IMR-90 (cell line): Measurements from ENCODE around the gene PDE5A. TPM values are rescaled to one million over a fixed set of nuclear protein-coding genes. Genes with fewer than 3 reads are reported as not detected.

Experiments
- ATAC-seq: fragments of 200-7000 bp; cut with Tn5 transposase; 2 replicates; pipeline ENCODE4 v1.9.1; 2020; ENCODE audit warnings: low read depth, mild to moderate bottlenecking, moderate library complexity
- BruUV-seq: library from RNA; stranded (reverse); fragments of 400-500 nt; replicated peaks from 2 replicates; lab custom pipeline; 2021; lab: Mats Ljungman, UMichigan
- CTCF ChIA-PET: fragments of 300-600 bp; formaldehyde crosslinking; extraction: SDS; loops from one replicate; lab custom pipeline; 2021; ENCODE audit warnings: antibody characterized with exemption; lab: Yijun Ruan, JAX
- POLR2A ChIA-PET: fragments of 300-600 bp; sonication (Branson Sonifier 250); formaldehyde crosslinking; loops from one replicate; lab custom pipeline; 2022; ENCODE audit warnings: antibody characterized with exemption; ENCODE audit not compliant: unreplicated experiment; lab: Charles Lee
- DNase-seq: peaks from one replicate; pipeline ENCODE4 v3.0.0; 2013
- H2AFZ ChIP-seq: replicated peaks from 2 replicates; pipeline ENCODE3; 2013; ENCODE audit warnings: low read length, mild to moderate bottlenecking; ENCODE audit not compliant: poor library complexity
- H2AK5ac ChIP-seq: 2 replicates; pipeline ENCODE4 v1.6.1; 2013; ENCODE audit warnings: low read depth, low read length, inconsistent platforms
- H2AK9ac ChIP-seq: replicated peaks from 2 replicates; pipeline ENCODE3; 2013; ENCODE audit warnings: mild to moderate bottlenecking, low read depth, low read length, moderate library complexity; ENCODE audit not compliant: poor library complexity
- H2BK120ac ChIP-seq: 2 replicates; pipeline ENCODE4 v1.6.1; 2013; ENCODE audit warnings: low read depth, low read length, inconsistent platforms
- H2BK15ac ChIP-seq: 3 replicates; pipeline ENCODE4 v1.6.1; 2013; ENCODE audit warnings: low read depth, low read length, inconsistent platforms
- H2BK20ac ChIP-seq: 2 replicates; pipeline ENCODE4 v1.6.1; 2013; ENCODE audit warnings: low read depth, mild to moderate bottlenecking, inconsistent platforms, low read length, moderate library complexity
- H2BK5ac ChIP-seq: 2 replicates; pipeline ENCODE4 v1.6.1; 2013; ENCODE audit warnings: mild to moderate bottlenecking, low read depth, low read length, inconsistent platforms; ENCODE audit not compliant: poor library complexity, severe bottlenecking
- H3K14ac ChIP-seq: replicated peaks from 2 replicates; pipeline ENCODE4 v1.6.1; 2013; ENCODE audit warnings: low read depth, low read length, inconsistent platforms
- H3K18ac ChIP-seq: 2 replicates; pipeline ENCODE4 v1.6.1; 2013; ENCODE audit warnings: low read depth, low read length, control low read depth
- H3K23ac ChIP-seq: 2 replicates; pipeline ENCODE4 v1.6.1; 2013; ENCODE audit warnings: low read depth, low read length, inconsistent platforms
- H3K27ac ChIP-seq: 2 replicates; pipeline ENCODE4 v1.5.1; 2013; ENCODE audit warnings: mild to moderate bottlenecking, control low read depth, low read length; ENCODE audit not compliant: insufficient read depth
- H3K27me3 ChIP-seq: 2 replicates; pipeline ENCODE4 v1.6.1; 2013; ENCODE audit warnings: low read length; ENCODE audit not compliant: control insufficient read depth, insufficient read depth
- H3K36me3 ChIP-seq: 2 replicates; pipeline ENCODE4 v1.6.1; 2013; ENCODE audit warnings: low read length, mixed read lengths; ENCODE audit not compliant: control insufficient read depth, insufficient read depth
- H3K4ac ChIP-seq: 2 replicates; pipeline ENCODE4 v1.6.1; 2013; ENCODE audit warnings: low read depth, low read length, inconsistent platforms
- H3K4me1 ChIP-seq: 2 replicates; pipeline ENCODE4 v1.6.1; 2013; ENCODE audit warnings: low read length, mixed read lengths; ENCODE audit not compliant: control insufficient read depth, insufficient read depth
- H3K4me2 ChIP-seq: 2 replicates; pipeline ENCODE4 v1.6.1; 2013; ENCODE audit warnings: low read depth, mild to moderate bottlenecking, control low read depth, low read length, moderate library complexity
- H3K4me3 ChIP-seq: 2 replicates; pipeline ENCODE4 v1.5.1; 2013; ENCODE audit warnings: low read depth, mild to moderate bottlenecking, control low read depth, low read length, moderate library complexity; ENCODE audit not compliant: insufficient read depth
- H3K56ac ChIP-seq: 2 replicates; pipeline ENCODE4 v1.6.1; 2013; ENCODE audit warnings: low read length, inconsistent platforms; ENCODE audit not compliant: insufficient read depth; ENCODE audit errors: extremely low read depth
- H3K79me1 ChIP-seq, 2 experiments: 2 replicates each; pipeline ENCODE4 v1.6.1; 2013; ENCODE audit warnings: low read length in 2 of 2, inconsistent platforms in 1 of 2, low read depth in 1 of 2
- H3K9ac ChIP-seq: 2 replicates; pipeline ENCODE4 v1.6.1; 2013; ENCODE audit warnings: low read depth, low read length, control low read depth
- H3K9me1 ChIP-seq: 2 replicates; pipeline ENCODE4 v1.6.1; 2013; ENCODE audit warnings: low read length, inconsistent platforms; ENCODE audit not compliant: insufficient read depth
- H3K9me3 ChIP-seq: 2 replicates; pipeline ENCODE4 v1.6.1; 2013; ENCODE audit warnings: low read length; ENCODE audit not compliant: control insufficient read depth, insufficient read depth
- H4K20me1 ChIP-seq: 2 replicates; pipeline ENCODE4 v1.6.1; 2013; ENCODE audit warnings: low read length, inconsistent platforms; ENCODE audit not compliant: insufficient read depth
- H4K5ac ChIP-seq: 2 replicates; pipeline ENCODE4 v1.6.1; 2013; ENCODE audit warnings: mild to moderate bottlenecking, low read depth, low read length, control low read depth
- H4K8ac ChIP-seq, 2 experiments: 2 replicates each; pipeline ENCODE4 v1.6.1; 2013; ENCODE audit warnings: low read depth in 2 of 2, low read length in 2 of 2, control low read depth in 1 of 2, inconsistent platforms in 1 of 2
- H4K91ac ChIP-seq: 2 replicates; pipeline ENCODE4 v1.6.1; 2013; ENCODE audit warnings: low read depth, low read length, inconsistent platforms; ENCODE audit not compliant: insufficient read depth
- CEBPB ChIP-seq: IDR thresholded peaks from 2 replicates; pipeline ENCODE4 v1.6.1; 2012; ENCODE audit warnings: low read depth, low read length, improper control_type of control experiment
- CHD1 ChIP-seq: IDR thresholded peaks from 2 replicates; pipeline ENCODE4 v1.6.1; 2012; ENCODE audit warnings: low read depth, low read length, improper control_type of control experiment
- NFE2L2 ChIP-seq: fragments of 150-350 bp; IDR thresholded peaks from 2 replicates; pipeline ENCODE4 v1.6.1; 2016; ENCODE audit warnings: low read depth, mild to moderate bottlenecking, low read length
- POLR2A ChIP-seq: IDR thresholded peaks from 2 replicates; pipeline ENCODE4 v1.6.1; 2012; ENCODE audit warnings: mild to moderate bottlenecking, low read depth, low read length
- RCOR1 ChIP-seq: IDR thresholded peaks from 2 replicates; pipeline ENCODE4 v1.6.1; 2012; ENCODE audit warnings: mild to moderate bottlenecking, low read length, improper control_type of control experiment; ENCODE audit not compliant: insufficient replicate concordance
- RFX5 ChIP-seq: IDR thresholded peaks from 2 replicates; pipeline ENCODE4 v1.8.0; 2012; ENCODE audit warnings: low read depth, mild to moderate bottlenecking, low read length, moderate library complexity
- SMC3 ChIP-seq: fragments of 150-350 bp; IDR thresholded peaks from 2 replicates; pipeline ENCODE4 v1.6.1; 2016; ENCODE audit warnings: low read depth, mild to moderate bottlenecking, antibody characterized with exemption, low read length, moderate library complexity
- WGBS, 2 experiments: methylation state at CpG; one replicate each; pipeline versions ENCODE4 v1.1.5 to v1.1.7; 2013; ENCODE audit warnings: missing lambda C conversion rate in 2 of 2; ENCODE audit not compliant: insufficient read length in 1 of 2; ENCODE audit errors: extremely low coverage in 2 of 2; 5-methylcytosine and 5-hydroxymethylcytosine counted together
- dilution Hi-C: fragments of 300-500 bp; cut with HindIII; formaldehyde crosslinking; loops from one replicate; pipeline ENCODE4 v1.14.3; 2018; ENCODE audit warnings: low sequenced_read_pairs; ENCODE audit not compliant: unreplicated experiment
- in situ Hi-C: fragments of 300-500 bp; cut with MboI; formaldehyde crosslinking; loops from 3 replicates; pipeline ENCODE4 v1.14.3; 2019; ENCODE audit warnings: low sequenced_read_pairs, inconsistent platforms, mixed read lengths
- intact Hi-C: fragments of 100-400 bp; cut with micrococcal nuclease; formaldehyde crosslinking; loops from 2 replicates; pipeline ENCODE4 v1.10.0; 2022
- polyA plus RNA-seq, 3 experiments: library from polyadenylated mRNA; depleted of rRNA; stranded (reverse); fragments of >200 nt; gene quantifications; 2 replicates each; pipeline ENCODE4 v1.2.3, GENCODE V29; 2012; ENCODE audit warnings: low replicate concordance in 1 of 3
- total RNA-seq: library from RNA; depleted of rRNA; stranded (reverse); fragments of >200 nt; gene quantifications from 2 replicates; pipeline ENCODE4 v1.2.3, GENCODE V29; 2012
- TF ChIP-seq, protein P1 (sequence below): fragments of 150-350 bp; IDR thresholded peaks from 2 replicates; pipeline ENCODE4 v1.6.1; 2016; ENCODE audit warnings: low read depth, mild to moderate bottlenecking, low read length, moderate library complexity, borderline replicate concordance
- TF ChIP-seq, protein P2 (sequence below): conservative IDR thresholded peaks from 2 replicates; pipeline ENCODE4 v1.5.1; 2012; ENCODE audit warnings: mild to moderate bottlenecking, low read depth, low read length, improper control_type of control experiment
- TF ChIP-seq, protein P3 (sequence below): fragments of 150-350 bp; IDR thresholded peaks from 2 replicates; pipeline ENCODE4 v1.6.1; 2017; ENCODE audit warnings: mild to moderate bottlenecking, antibody characterized with exemption, low read length, low read depth

Gene PDE5A
- total and polyA plus RNA-seq, 2 of the 4 experiments (the other 2 are of a cell fraction), result 101 to 770 TPM

DNA sequence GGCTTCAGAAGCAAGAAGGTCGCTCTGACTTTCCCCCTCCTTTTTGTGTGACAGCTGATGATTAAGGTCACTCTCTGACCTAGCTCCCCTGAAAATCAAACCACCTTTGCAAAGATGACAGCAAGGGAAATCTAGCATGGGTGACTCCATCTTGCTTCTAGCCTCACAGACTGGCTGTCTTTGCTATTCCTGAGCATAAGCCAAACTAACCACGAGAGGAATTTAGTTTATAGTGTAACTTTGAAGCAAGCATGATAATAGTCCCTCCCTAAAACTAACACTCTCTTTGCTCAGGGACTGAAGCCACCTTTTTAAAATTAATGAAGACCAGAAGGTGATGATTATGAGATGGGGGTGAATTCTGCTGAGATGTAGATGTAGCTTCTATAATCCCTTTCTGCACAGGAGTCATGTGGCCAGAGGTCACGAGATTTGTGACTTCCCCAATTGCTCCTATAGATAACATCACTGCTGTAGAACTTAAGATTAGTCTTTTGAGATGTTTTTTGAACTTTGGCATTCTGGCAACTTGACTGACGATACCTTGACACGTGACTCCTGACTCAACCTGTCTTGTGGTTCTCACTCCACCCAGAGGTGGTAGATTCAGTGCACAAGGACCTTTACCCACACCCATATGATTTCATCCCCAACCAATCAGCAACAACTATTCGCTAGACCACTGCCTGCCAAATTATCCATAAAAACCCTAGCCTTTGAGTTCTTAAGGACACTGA is 14.9 kb upstream of the PDE5A start:
- Histone ChIP-seq H3K18ac (peak overlapping the region; percentile 91; the same call in 1 of the 2 replicates), H3K14ac (peak overlapping the region; percentile 61), H3K4me3 (no peak overlapping the region), H3K79me1 (0 out of 4 replicates have a peak, but pooled peaks cover 0 to 4% of the 10 kb centered on the region in 2 experiments), H2BK120ac (peak overlapping the region; percentile 71), H2AFZ (no peak overlapping the region), H2BK20ac (peak overlapping the region; percentile 86), H3K36me3 (no peaks in the 10 kb centered on the region), H3K4me1 (peaks cover 11% of the 10 kb centered on the region), H3K23ac (peak overlapping the region; percentile 2; the same call in 1 of the 2 replicates), H3K27ac (0 out of 2 replicates have a peak overlapping the region, but pooled peaks have one; percentile 22), H3K4ac (peak overlapping the region; percentile 67), H2AK5ac (peak overlapping the region; percentile 95), H3K9me1 (0 out of 2 replicates have a peak, but pooled peaks cover 7% of the 10 kb centered on the region), H2AK9ac (peak overlapping the region; percentile 52), H4K20me1 (no peaks in the 10 kb centered on the region), H3K4me2 (no peak overlapping the region), H4K8ac (peak overlapping the region in 1 of 2 experiments; percentile 61; a peak in 2 of 4 replicates), H3K56ac (peak overlapping the region; percentile 32; the same call in 1 of the 2 replicates), H4K5ac (peak overlapping the region; percentile 87), H3K27me3 (no peaks in the 10 kb centered on the region), H2BK15ac (peak overlapping the region; percentile 77; the same call in 2 of the 3 replicates), H3K9ac (no peak overlapping the region), H3K9me3 (no peaks in the 10 kb centered on the region), H2BK5ac (no peak overlapping the region), H4K91ac (peak overlapping the region; percentile 77)
- TF ChIP-seq NFE2L2 (no peak), RCOR1 (no peak), CEBPB (no peak), CHD1 (no peak), POLR2A (no peak), SMC3 (no peak), RFX5 (no peak)
- TF ChIP-seq, protein P1, sequence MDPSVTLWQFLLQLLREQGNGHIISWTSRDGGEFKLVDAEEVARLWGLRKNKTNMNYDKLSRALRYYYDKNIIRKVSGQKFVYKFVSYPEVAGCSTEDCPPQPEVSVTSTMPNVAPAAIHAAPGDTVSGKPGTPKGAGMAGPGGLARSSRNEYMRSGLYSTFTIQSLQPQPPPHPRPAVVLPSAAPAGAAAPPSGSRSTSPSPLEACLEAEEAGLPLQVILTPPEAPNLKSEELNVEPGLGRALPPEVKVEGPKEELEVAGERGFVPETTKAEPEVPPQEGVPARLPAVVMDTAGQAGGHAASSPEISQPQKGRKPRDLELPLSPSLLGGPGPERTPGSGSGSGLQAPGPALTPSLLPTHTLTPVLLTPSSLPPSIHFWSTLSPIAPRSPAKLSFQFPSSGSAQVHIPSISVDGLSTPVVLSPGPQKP, result no peak
- TF ChIP-seq, protein P2, sequence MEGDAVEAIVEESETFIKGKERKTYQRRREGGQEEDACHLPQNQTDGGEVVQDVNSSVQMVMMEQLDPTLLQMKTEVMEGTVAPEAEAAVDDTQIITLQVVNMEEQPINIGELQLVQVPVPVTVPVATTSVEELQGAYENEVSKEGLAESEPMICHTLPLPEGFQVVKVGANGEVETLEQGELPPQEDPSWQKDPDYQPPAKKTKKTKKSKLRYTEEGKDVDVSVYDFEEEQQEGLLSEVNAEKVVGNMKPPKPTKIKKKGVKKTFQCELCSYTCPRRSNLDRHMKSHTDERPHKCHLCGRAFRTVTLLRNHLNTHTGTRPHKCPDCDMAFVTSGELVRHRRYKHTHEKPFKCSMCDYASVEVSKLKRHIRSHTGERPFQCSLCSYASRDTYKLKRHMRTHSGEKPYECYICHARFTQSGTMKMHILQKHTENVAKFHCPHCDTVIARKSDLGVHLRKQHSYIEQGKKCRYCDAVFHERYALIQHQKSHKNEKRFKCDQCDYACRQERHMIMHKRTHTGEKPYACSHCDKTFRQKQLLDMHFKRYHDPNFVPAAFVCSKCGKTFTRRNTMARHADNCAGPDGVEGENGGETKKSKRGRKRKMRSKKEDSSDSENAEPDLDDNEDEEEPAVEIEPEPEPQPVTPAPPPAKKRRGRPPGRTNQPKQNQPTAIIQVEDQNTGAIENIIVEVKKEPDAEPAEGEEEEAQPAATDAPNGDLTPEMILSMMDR, result no peak
- TF ChIP-seq, protein P3, sequence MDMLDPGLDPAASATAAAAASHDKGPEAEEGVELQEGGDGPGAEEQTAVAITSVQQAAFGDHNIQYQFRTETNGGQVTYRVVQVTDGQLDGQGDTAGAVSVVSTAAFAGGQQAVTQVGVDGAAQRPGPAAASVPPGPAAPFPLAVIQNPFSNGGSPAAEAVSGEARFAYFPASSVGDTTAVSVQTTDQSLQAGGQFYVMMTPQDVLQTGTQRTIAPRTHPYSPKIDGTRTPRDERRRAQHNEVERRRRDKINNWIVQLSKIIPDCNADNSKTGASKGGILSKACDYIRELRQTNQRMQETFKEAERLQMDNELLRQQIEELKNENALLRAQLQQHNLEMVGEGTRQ, result no peak
- CTCF ChIA-PET, result interaction anchor here (0.9 kb wide), 1 partner anchor 11 kb away, joined by 4 read pairs; no protein-coding TSS in a partner anchor
- dilution Hi-C loops (no loop called here), intact Hi-C loops (no loop called here), in situ Hi-C loops (no loop called here)
- POLR2A ChIA-PET, result no interaction called here
- BruUV-seq, result no TSS peak
- 100% methylated on average over 2 of the region's 6 CpGs; no CpG with 5 or more reads in 1 of the 2 experiments for WGBS, 2 experiments
- ATAC-seq, result no peak
- DNase-seq, result peak; percentile 46
